Activated T-cell treated with anti-CD3 and anti-CD28 coated beads for 24 hours (primary cell): ENCODE measurements around the gene PMF1.
A peak's percentile ranks its signal among the peaks of the same experiment; 100 is the strongest.
"Not testable (repeated sequence)": the region's sequence is repeated elsewhere in the genome, so short reads cannot be mapped to it uniquely, and the experiment has no call there.

Source experiments
- DNase-seq: peaks from one replicate; pipeline ENCODE4 v3.0.0-alpha.2; 2020; ENCODE audit warnings: low read depth

PMF1 gene

GRCh38 chr1:156212833-156213643 is at the start of gene PMF1:
PMF1 (plus strand) TSS chr1:156213007; CDS start chr1:156213016, 9 bp downstream.
- peak; percentile 93 for DNase-seq

GRCh38 chr1:156163712-156164111 is 49.1 kb upstream of the PMF1 start:
- DNase-seq = no peak

GRCh38 chr1:156164125-156164831 is 48.5 kb upstream of the PMF1 start:
- DNase-seq = no peak

- no peak for DNase-seq
Observed at GRCh38 chr1:156165083-156165482, 47.7 kb upstream of the PMF1 start.

GRCh38 chr1:156167536-156167935 is 45.3 kb upstream of the PMF1 start:
- DNase-seq = no peak

GRCh38 chr1:156172696-156173470 is 39.9 kb upstream of the PMF1 start:
- no peak for DNase-seq

GRCh38 chr1:156176610-156177210 is 36.1 kb upstream of the PMF1 start:
- DNase-seq = no peak

GRCh38 chr1:156177919-156178654 is 34.7 kb upstream of the PMF1 start:
- DNase-seq = no peak

- no peak for DNase-seq
Observed at GRCh38 chr1:156180471-156180870, 32.3 kb upstream of the PMF1 start.

GRCh38 chr1:156181391-156181924 is 31.3 kb upstream of the PMF1 start:
- DNase-seq = not testable (repeated sequence)

GRCh38 chr1:156182010-156182779 is 30.6 kb upstream of the PMF1 start:
- not testable (repeated sequence) for DNase-seq

GRCh38 chr1:156186347-156187177 is 26.2 kb upstream of the PMF1 start:
- DNase-seq = not testable (repeated sequence)

GRCh38 chr1:156190265-156190664 is 22.5 kb upstream of the PMF1 start:
- DNase-seq = not testable (repeated sequence)

- DNase-seq = no peak
Observed at GRCh38 chr1:156191292-156191964, 21.4 kb upstream of the PMF1 start.

- no peak for DNase-seq
Observed at GRCh38 chr1:156193208-156193487, 19.7 kb upstream of the PMF1 start.

GRCh38 chr1:156193488-156194299 is 19.1 kb upstream of the PMF1 start, which contains the start of gene SLC25A44:
SLC25A44 (plus strand) TSS chr1:156194104; CDS start chr1:156199848, 5,744 bp downstream.
- peak; percentile 96 for DNase-seq

- no peak for DNase-seq
Observed at GRCh38 chr1:156194300-156194652, 18.5 kb upstream of the PMF1 start.

- no peak for DNase-seq
Observed at GRCh38 chr1:156195853-156196252, 17.0 kb upstream of the PMF1 start.
